Stimulated activated CD8-positive, alpha-beta memory T cell treated with anti-CD3 and anti-CD28 coated beads, Interleukin-7, amount 100 ng/mL, for 48 hours (primary cell): ENCODE measurements around the gene PATZ1.

Experiments
- DNase-seq, 2 donors: peaks; one replicate each; pipeline ENCODE4 v3.0.0-alpha.2; 2020; ENCODE audit warnings: low read depth in 1 of 2; ENCODE audit errors: extremely low read depth in 1 of 2

Gene PATZ1

GRCh38 chr22:31284281-31285155 is 61.6 kb downstream of the PATZ1 start:
- DNase-seq, result no peak

GRCh38 chr22:31282748-31283468 is 63.2 kb downstream of the PATZ1 start:
- DNase-seq, result no peak

- no peak for DNase-seq
Observed at GRCh38 chr22:31281733-31282132, 64.4 kb downstream of the PATZ1 start.

GRCh38 chr22:31279821-31280505 is 66.2 kb downstream of the PATZ1 start:
- DNase-seq, result no peak

- no peak for DNase-seq
Observed at GRCh38 chr22:31279327-31279669, 66.8 kb downstream of the PATZ1 start.

- no peak for DNase-seq
Observed at GRCh38 chr22:31278626-31279326, 67.4 kb downstream of the PATZ1 start.

- DNase-seq, result no peak
Observed at GRCh38 chr22:31278151-31278621, 68.0 kb downstream of the PATZ1 start.

- DNase-seq, result no peak
Observed at GRCh38 chr22:31277741-31278140, 68.4 kb downstream of the PATZ1 start.

GRCh38 chr22:31276426-31277167 is 69.5 kb downstream of the PATZ1 start:
- DNase-seq, result no peak
